Stimulated activated CD4-positive, alpha-beta T cell treated with anti-CD3 and anti-CD28 coated beads, Interleukin-15, amount 100 ng/mL, for 1 hour (primary cell): ENCODE data around the gene PCLAF.
"Not testable (repeated sequence)": the region's sequence is repeated elsewhere in the genome, so short reads cannot be mapped to it uniquely, and the experiment has no call there.

ENCODE experiments used
- DNase-seq, 2 donors: peaks; one replicate each; pipeline ENCODE4 v3.0.0-alpha.2; 2020; ENCODE audit warnings: low read depth in 1 of 2, low spot score in 1 of 2

The PCLAF gene

DNA sequence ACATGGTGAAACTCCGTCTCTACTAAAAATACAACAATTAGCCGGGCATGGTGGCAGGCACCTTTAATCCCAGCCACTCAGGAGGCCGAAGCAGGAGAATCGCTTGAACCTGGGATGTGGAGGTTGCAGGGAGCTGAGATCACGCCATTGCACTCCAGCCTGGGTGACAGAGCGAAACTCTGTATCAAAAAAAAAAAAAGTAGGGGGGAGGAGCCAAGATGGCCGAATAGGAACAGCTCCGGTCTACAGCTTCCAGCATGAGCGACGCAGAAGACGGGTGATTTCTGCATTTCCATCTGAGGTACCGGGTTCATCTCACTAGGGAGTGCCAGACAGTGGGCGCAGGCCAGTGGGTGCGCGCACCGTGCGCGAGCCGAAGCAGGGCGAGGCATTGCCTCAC, 54.8 kb downstream of the PCLAF start:
- DNase-seq = not testable (repeated sequence)

DNA sequence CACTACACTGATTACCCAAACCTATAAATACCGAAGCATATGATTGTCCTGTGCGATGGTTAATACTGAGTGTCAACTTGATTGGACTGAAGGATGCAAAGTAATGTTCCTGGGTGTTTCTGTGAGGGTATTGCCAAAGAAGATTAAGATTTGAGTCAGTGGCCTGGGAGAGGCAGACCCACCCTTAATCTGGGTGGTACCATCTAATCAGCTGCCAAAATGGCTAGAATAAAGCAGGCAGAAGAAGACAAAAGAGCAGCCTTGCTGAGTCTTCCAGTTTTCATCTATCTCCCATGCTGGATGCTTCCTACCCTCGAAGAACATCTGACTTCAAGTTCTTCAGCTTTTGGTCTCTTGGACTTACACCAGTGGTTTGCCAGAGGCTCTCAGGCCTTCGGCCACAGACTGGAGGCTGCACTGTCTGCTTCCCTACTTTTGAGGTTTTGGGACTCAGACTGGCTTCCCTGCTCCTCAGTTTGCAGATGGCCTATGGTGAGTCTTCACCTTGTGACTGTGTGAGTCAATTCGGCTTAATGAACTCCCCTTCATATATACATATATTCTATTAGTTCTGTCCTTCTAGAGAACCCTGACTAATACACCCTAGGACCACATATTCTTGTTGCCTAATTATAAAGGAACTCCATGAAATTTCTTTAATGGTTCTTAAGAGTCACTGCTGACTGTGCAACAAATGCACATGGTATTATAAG, 56.9 kb downstream of the PCLAF start:
- DNase-seq = no peak

GRCh38 chr15:64315216-64315615, 66.0 kb downstream of the PCLAF start:
- DNase-seq = no peak

DNA sequence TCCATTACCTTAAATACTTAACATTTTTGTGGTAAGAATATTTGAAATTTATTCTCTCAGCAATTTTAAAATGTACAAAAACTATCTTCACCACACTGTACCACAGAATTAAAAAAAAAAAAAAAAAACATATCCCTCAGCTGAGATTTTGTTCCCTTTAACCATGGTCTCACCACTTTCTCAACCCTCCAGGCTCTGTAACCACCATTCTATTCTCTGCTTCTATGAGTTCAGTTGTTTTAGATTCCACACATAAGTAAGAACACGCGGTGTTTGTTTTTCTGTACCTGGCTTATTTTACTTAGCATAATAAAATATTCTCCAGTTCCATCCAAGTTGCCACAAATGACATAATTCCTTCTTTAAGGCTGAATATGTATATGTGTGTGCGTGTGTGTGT, 66.8 kb downstream of the PCLAF start:
- no peak for DNase-seq
